Left renal cortex interstitium (tissue), 4 donors: ENCODE measurements around the gene NSG1. TPM values are rescaled to one million over a fixed set of nuclear protein-coding genes. Genes with fewer than 3 reads are reported as not detected.
"Not testable (repeated sequence)": the region's sequence is repeated elsewhere in the genome, so short reads cannot be mapped to it uniquely, and the experiment has no call there.

Source experiments
- DNase-seq, 4 donors: peaks; one replicate each; pipeline ENCODE4 v3.0.0-alpha.2; 2013; ENCODE audit warnings: low read depth in 4 of 4, low spot score in 2 of 4, missing footprints in 1 of 4
- polyA plus RNA-seq, 4 donors: library from polyadenylated mRNA; unstranded; fragments of 120-200 nt; gene quantifications; one replicate each; pipeline ENCODE4 v1.2.1, GENCODE V29; 2013; ENCODE audit not compliant: insufficient read length in 4 of 4

The NSG1 gene
- polyA plus RNA-seq, 4 donors = 4.1 to 6.2 (median 4.7) TPM

DNA sequence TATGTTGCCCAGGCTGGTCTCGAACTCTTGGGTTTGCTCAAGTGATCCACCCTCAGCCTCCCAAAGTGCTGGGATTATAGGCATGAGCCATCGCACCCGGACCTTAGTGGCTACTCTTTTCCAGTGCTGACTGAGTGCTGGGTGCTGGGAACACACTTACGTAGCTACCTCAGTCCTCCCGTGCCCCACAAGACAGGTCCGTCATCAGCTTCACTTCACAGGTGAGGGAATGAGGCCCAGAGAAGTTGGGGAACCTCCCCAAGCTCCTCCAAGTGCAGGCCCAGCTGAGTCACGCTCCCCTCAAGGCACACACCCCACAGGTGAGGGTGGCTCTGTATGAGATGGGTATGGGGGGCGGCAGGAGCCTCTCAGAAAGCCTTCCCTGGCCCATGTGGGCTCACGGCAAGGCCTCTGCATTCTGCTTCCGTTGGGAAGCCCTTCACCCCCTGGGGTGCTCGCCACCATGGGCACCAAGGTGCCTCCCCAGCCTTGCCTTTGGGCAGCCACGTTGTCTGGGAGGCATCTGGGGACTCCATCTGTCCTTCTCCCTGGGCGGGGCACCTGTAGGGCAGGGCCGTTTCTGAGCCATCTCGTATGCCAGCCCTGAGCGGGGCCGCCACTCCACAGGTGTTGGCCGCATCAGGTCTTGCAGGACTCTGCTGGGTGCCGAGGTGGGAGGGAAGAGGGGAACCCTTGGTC lies 28.4 kb downstream of the NSG1 start:
- no peak for DNase-seq

DNA sequence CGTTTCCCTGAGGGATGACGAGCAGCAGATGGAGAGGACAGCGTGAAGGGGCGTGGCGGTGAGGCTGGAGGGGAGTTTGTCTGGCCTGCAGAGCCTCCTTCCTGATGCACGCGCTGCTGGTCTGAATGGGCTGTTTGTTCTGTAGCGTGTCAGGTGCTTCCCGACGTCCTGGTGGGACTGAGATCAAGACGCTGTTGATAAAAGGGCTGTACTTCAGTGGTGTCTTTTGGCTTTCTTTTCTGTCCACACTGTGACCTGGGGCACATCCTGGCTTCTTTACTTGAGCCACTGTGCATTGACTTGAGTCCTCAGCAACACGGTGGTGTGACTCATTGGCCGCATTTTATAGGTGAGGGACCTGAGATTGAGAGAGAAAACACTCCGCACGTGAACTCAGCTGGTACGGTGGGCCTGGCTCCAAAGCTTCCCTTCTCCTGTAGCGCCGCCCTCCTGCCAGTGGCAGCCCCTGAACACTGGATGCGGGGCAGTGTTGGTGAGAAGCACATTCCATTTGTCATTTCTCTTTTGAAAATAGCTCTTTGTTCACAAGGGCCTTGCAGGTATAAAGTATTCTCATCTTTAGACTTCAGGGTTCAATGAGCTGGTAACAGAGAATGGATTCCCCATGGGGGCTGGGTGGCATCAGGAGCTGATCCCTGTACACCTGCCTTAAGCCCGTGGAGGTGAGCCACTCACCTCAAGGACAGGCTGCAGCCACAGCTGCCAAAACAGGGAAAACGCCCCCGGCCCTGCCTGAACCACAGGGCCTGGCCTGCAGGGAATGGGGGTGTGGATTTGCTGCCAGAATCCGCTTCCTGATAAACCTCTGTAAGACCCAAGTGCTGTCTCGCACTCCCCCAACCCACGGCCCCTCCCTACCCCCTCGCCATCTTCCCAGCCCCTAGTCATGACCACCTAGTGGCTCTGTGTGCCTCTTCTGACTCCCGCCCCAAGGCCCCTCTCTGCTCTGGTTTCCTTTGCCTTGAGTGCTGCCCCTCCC lies 29.2 kb downstream of the NSG1 start:
- DNase-seq = no peak

DNA sequence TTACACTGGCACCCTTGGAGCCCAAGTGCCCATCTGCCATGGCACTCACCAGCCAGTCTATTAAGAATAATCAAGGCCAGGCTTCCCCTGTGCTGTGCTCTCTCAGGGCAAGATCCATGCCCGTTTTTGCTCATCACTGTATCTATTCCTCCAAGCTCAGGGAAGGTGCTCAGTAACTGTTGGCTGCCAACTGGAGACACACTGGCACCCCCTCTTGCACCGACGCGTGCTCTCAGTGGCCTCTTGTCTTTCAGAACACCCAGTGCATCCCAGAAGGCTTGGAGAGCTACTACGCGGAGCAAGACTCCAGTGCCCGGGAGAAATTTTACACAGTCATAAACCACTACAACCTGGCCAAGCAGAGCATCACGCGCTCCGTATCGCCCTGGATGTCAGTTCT lies 30.1 kb downstream of the NSG1 start:
- DNase-seq = no peak

DNA sequence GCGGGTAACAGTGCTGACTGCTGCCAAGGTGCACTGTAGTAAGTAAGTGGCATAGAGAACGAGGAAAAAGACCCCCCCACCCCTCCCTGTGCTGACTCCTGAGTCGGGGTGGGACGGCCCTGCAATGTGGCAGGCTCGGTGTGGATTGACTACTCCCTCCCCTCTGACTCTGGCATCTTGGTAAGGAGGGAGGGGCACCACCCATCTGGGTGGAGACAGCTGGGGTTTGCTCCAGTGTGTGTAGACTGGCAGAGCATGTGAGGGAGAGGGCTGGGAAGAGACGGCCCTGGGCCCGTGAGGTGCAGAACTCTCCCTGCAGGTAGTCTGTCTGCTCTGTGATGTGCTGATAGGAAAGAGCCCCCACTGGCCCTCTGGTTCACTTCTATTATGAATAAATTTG lies 31.0 kb downstream of the NSG1 start:
- no peak for DNase-seq

DNA sequence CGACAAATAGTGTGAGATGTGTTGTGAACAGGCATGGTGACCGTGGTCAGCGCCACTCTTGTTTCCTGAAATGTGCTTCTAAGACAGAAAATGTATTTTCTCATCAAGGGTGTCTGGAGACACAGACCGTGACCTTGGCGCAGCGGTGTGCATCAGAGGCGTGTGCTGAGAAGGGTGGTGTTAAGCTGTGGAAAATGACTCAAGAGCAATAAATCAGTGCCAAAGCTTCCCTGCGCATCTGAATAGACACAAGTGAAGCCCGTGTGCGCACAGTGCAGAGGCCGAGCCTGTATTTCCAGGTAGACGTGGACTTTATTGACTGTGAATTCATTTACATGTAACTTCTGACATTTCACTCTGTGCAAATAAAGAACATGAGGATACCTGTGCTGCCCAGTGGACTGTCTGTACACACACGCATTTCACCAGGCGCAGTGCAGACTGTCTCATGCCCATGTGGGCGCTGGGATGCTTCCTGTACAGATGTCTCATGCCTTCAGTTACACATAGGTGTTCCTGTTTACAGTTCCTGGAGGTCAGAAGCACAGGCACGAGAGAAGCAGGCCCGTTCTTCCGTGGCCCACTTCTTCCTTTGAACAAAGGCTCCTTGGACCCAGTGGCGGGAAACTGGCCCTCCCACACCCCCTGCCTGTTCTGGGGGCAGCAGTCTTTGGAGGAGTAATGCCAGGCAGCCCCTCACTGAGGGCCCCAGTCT lies 31.9 kb downstream of the NSG1 start:
- DNase-seq = no peak

DNA sequence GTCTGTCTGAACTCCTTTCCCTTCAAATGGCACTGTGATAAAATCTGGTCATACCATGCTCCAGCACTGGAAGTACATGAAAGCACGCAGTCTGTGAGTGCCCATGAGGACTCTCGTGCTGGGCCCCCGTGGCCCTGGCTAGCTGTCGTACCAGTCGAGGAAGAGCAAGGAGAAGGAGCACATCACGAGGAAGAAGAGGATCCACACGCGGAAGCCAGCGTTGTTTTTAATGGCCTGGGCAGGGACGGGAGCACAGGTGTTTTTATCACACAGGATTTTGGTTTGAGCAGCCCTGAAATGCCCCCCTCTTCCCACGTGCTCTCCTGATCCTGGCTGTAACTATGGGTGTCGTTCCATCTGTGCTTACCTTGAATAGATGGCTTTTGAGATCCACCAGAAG lies 33.0 kb downstream of the NSG1 start:
- DNase-seq = no peak

DNA sequence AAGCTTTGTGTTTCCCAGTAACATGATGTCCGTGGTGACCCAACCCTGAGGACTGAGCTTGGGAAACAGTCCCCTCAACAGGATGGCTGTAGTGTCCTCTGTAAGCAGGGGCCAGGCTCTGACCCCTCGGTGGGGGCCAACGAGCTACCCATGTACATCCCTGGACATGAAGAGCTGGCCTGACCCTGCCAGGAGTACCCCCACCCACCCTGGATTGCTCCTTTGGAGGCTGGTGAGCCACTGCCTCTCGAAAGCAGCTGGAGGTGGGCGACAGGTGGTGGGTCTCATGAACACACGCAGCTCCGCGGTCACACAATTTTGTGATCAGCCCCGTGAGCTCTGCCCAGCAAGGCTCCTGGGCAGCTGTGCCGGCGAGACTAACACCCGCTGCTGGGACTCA lies 33.5 kb downstream of the NSG1 start:
- no peak for DNase-seq

DNA sequence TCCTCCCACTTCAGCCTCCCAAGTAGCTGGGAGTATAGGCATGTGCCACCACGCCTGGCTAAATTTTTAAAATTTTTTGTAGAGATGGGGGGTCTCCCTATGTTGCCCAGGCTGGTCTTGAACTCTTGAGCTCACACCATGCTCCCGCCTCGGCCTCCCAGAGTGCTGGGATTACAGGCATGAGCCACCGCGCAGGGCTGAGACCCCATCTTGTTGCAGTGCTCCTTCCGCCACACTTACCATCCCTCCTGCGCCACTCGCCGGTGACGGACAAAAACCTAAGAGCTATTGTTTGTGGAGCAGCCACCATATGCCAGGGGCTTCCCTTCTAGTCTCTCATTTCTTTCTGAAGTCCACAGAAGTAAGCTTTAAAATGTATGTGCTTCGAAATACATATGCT lies 34.5 kb downstream of the NSG1 start:
- DNase-seq = no peak

DNA sequence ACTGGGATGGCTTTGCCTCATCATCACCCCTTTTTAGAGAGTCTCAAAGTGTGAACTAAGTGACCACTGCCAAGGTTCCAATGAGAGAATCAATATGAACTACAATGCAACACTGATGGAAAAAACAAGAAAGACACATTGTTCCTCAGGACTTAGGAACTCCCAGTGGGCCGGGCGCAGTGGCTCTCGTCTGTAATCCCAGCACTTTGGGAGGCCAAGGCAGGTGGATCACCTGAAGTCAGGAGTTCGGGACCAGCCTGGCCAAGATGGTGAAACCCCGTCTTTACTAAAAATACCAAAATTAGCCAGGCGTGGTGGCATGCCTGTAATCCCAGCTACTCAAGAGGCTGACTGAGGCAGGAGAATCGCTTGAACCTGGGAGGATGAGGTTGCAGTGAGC lies 35.2 kb downstream of the NSG1 start:
- not testable (repeated sequence) for DNase-seq

DNA sequence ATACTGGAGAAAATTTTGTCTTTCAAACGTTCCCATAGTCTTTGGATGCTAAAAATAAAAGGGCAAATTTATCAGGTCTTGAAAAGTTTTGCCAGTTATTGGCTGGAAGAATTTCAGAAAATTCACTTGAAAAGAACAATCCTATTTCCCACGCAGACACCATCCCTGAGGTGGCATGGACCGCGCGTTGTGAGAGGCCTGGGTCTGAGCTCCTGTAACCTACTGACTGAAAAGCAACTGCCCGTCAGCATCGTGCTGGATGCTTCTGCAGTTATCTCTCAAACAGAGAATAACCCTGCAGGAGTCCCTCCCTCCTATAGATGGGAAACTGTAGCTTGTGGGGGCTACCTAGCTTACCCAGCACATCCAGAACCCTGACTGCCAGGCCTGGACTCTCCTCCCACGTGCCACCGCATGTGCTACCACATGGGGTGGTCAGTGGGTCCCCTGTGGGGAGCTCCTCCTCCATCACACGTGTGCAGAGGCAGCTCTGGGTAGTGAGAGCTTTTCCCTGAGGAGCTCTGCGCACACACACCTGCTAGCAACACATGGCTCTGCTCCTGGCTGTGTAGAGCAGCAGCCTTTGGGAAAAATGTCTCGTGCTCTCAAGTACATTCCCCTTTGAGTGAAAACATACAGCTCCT lies 36.1 kb downstream of the NSG1 start:
- no peak for DNase-seq

DNA sequence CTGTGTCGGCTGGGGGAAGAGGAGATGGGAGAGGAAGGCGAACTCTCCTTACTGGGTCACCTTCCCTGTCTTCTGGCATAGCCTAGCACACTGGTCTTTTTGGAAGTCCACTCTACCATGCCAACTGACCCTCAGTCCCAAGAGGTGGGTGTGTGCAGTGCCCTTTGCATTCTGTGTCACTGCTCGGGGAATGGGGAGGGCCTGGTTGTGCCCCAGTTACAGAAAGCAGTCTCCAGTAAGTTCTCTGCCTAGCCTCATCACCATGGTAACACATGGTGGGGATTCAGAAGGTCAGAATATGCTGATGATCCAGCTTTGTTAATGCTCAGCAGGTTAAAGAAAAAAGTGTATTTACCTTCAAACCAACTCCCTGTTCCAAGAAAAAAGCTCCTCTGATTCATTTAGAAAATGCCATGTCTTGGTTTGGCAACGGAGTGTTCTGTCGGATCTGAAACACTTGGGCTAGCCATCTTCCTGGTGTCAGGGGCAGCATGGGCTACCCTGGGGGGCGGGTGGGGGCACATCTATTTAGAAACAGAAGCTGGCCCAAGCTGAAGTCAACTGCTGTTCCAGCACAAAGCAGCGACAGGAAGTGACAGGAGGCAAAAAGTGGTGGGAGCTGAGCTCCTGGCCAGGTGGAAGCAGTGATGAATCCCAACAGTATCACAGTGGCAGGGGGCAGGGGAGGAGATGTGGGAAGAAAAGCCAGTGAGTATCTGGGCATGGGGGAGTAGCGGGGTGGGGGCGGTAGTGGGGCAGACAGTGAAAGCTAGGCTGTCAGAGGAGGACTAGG lies 37.0 kb downstream of the NSG1 start:
- DNase-seq = no peak

DNA sequence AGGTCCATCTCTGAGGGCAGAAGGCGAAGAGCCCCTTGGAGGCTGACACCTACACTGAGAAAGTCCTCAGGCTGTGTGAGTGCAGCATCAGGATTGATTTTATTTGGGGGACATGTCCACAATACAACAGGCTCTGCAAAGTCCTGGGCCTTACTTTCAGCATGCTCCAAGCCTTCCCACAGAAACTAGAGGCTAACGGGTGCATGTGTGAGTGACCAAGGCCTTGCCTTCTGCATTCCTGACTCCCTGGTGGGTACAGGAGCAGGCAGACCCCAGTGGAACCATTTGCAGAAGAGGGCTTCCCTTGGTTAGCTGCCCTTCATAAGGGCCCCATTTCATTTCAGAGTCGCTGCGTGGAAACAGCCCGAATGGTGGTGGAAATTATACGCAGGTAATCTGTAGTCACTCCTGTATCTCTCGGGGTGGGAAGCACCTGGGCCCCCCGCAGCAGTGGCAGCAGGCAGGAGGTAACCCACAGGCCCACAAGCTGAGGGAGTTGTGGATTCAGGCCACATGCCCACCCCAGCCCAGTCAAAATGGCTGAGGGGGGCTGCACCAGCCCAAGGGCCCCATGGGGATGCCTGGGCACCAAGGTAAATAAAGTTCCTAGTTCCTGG lies 37.7 kb downstream of the NSG1 start:
- DNase-seq = no peak

DNA sequence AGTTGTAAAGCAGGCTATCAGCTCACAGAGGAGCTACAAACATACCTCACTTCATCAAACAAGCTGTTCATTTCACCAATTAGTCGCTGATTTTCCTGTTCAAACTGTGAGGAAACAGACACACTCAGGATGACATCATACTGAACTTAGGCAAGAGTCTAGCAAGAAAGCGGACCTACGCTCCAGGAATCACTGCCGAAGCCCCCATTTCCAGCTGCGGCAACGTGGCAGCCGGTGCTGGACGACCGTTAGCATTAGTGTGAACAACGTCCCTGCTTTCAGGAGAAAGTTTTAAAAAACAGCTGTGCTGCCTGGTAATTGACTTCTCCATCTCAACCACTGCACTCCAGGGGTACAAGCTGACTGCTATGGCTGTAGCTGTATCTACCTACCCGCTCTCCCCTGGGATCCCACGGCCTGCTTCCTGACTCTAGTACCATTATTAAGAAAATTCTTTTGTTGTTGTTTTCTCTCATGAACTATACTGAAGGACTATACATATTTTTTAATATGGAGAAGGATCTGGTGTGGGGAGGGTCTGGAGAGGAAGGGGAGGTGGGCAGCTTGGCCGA lies 38.3 kb downstream of the NSG1 start:
- no peak for DNase-seq

DNA sequence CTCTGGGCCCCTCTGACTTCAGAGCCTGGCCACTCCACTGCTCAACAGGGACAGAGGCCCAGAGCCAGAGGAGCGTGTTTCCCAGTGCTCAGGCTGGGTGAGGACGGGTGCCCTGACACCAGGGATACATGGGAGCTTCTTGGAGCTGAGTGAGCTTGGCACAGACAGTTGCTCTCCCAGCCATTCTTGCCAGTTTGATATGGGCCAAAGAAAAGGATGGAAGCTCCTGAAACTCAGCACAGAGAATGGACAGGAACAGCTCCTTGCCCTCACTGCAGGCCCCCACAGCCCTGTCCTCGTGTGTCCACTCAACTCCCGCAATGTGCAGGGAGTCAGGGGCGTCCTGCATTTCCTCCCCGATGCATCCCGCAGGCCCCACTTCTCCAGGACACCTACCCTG lies 38.8 kb downstream of the NSG1 start:
- DNase-seq = no peak

DNA sequence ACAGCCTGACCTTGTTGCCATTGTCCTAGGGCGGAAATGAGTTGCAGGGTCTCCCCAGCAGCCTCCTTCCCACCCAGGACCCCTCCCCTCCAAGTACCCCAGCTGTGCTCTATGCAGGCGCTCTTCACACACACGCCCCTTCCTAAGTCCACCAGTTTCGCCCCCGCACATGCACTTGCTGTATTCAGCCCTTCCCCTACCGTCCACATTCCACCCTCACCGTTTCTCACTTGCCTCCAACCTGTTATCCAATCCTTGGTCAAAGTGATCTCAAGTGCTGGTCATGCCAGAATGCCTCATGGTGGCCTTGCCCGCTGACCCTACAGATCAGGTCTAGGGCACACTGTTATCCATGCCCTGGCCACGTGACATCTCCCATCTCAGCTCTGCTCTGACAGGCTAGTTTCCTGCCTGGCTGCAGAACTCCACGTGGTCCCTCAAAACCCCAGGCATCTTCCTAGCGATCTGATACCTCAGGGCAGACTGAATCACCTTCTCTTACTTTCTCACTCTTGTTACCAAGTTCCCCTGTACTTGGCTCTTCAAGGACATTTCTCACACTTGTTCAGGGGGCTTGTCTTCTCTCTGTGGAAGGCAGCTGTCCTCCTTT lies 39.7 kb downstream of the NSG1 start:
- DNase-seq = no peak

DNA sequence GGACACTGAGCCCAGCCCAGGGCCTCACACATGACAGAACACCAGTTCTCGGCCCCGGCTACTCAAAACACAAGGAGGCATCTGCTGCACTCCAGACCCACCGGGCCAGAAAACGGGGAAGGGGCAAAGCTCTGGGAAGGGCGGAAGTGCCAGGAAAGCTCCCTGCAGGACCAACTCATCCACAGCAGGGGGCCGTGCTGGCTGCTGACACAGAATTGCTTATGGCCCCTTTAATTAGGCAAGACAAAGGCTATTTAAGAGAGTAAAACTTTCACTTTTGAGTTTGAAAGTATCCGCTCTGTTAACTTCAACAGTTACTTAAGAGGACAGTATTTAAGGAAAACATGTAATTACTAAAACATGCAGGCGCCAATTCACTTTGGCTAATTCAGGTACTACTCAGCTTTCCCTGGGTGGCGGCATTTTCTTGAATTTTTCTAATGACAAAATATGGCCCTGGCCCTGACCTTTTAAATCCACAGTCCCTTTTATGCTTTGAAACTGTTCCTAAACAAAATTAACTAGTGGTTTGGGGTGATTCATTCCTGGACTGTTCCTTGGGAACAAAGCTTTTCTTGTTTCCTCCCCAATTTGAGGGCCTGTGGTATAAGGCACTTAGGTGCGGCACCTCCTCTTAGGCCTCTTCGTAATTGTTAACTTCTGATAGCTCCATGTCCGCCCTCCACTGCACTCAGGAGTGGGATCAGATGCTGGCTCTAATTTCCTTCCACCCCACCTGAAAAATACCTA lies 40.4 kb downstream of the NSG1 start:
- no peak for DNase-seq

DNA sequence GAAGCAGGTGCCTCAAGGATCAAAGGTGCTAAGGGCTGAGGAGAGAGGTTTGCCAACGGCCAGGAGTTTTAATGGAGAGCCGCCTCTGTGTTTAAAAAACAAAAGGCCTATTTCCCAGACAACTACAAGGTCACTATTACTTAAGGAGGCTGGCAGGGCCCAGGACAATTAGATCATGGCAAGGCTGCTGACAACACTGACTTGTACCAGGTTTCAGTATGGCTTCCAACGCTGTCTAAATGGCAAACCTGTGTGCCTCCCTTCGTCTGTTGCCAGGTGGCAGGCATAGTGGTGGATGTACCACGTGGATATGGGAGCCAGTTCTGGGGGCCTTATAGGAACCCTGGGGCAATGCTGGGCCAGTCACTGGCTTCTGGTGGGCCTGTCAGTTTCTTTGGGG lies 41.0 kb downstream of the NSG1 start:
- no peak for DNase-seq
